Measurements from ENCODE around the gene CSNK2B. TPM values are rescaled to one million over a fixed set of nuclear protein-coding genes. Genes with fewer than 3 reads are reported as not detected.

CSNK2B gene
- total and polyA plus RNA-seq, 9 of the 15 experiments (the other 6 are each of a cell fraction or from before 2014, with no cell fraction given): 120 to 1,126 (median 529) TPM

DNA sequence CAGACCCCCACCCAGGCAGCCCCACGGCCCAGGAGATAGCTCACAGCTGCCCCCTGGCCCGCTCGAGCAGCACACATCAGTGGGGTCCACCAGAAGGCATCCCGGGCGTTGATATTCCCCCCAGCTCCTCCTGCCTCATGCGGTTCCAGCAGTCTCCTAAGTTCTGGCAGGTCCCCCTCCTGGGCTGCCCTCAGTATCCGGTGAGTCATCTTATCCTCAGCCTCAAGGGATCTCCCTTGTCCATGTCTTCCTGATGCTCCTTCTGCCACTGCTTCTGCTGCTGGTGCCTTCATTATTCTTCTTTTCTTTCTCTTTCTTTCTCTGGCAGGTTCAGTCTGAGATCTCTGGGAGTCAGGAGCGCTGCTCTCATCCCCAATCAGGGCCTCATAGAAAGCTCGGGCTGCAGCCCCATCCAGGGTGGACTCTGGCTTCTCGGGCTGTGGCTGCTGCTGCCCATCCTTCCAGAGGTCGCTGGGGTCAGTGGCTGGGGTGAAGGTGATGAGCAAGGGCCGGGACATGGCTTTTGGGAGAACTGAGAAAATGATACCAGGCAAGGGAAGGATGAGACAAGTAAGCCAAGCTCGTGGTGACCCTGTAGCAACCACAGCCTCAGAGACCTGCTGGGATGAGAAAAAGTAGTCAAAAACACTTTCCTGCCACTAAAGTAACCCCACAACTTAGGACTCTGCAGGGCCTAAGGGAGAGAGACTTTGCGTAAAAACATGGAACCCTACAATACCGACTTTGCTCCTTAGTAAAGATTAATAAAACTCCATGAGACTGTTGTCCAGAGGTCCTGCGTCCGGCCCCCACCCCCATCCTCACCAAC, 1.7 kb upstream of the CSNK2B start (continued):
- TF ChIP-seq, protein P1, sequence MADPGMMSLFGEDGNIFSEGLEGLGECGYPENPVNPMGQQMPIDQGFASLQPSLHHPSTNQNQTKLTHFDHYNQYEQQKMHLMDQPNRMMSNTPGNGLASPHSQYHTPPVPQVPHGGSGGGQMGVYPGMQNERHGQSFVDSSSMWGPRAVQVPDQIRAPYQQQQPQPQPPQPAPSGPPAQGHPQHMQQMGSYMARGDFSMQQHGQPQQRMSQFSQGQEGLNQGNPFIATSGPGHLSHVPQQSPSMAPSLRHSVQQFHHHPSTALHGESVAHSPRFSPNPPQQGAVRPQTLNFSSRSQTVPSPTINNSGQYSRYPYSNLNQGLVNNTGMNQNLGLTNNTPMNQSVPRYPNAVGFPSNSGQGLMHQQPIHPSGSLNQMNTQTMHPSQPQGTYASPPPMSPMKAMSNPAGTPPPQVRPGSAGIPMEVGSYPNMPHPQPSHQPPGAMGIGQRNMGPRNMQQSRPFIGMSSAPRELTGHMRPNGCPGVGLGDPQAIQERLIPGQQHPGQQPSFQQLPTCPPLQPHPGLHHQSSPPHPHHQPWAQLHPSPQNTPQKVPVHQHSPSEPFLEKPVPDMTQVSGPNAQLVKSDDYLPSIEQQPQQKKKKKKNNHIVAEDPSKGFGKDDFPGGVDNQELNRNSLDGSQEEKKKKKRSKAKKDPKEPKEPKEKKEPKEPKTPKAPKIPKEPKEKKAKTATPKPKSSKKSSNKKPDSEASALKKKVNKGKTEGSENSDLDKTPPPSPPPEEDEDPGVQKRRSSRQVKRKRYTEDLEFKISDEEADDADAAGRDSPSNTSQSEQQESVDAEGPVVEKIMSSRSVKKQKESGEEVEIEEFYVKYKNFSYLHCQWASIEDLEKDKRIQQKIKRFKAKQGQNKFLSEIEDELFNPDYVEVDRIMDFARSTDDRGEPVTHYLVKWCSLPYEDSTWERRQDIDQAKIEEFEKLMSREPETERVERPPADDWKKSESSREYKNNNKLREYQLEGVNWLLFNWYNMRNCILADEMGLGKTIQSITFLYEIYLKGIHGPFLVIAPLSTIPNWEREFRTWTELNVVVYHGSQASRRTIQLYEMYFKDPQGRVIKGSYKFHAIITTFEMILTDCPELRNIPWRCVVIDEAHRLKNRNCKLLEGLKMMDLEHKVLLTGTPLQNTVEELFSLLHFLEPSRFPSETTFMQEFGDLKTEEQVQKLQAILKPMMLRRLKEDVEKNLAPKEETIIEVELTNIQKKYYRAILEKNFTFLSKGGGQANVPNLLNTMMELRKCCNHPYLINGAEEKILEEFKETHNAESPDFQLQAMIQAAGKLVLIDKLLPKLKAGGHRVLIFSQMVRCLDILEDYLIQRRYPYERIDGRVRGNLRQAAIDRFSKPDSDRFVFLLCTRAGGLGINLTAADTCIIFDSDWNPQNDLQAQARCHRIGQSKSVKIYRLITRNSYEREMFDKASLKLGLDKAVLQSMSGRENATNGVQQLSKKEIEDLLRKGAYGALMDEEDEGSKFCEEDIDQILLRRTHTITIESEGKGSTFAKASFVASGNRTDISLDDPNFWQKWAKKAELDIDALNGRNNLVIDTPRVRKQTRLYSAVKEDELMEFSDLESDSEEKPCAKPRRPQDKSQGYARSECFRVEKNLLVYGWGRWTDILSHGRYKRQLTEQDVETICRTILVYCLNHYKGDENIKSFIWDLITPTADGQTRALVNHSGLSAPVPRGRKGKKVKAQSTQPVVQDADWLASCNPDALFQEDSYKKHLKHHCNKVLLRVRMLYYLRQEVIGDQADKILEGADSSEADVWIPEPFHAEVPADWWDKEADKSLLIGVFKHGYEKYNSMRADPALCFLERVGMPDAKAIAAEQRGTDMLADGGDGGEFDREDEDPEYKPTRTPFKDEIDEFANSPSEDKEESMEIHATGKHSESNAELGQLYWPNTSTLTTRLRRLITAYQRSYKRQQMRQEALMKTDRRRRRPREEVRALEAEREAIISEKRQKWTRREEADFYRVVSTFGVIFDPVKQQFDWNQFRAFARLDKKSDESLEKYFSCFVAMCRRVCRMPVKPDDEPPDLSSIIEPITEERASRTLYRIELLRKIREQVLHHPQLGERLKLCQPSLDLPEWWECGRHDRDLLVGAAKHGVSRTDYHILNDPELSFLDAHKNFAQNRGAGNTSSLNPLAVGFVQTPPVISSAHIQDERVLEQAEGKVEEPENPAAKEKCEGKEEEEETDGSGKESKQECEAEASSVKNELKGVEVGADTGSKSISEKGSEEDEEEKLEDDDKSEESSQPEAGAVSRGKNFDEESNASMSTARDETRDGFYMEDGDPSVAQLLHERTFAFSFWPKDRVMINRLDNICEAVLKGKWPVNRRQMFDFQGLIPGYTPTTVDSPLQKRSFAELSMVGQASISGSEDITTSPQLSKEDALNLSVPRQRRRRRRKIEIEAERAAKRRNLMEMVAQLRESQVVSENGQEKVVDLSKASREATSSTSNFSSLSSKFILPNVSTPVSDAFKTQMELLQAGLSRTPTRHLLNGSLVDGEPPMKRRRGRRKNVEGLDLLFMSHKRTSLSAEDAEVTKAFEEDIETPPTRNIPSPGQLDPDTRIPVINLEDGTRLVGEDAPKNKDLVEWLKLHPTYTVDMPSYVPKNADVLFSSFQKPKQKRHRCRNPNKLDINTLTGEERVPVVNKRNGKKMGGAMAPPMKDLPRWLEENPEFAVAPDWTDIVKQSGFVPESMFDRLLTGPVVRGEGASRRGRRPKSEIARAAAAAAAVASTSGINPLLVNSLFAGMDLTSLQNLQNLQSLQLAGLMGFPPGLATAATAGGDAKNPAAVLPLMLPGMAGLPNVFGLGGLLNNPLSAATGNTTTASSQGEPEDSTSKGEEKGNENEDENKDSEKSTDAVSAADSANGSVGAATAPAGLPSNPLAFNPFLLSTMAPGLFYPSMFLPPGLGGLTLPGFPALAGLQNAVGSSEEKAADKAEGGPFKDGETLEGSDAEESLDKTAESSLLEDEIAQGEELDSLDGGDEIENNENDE (IDR thresholded peaks at IDR 0.05; ENCODE audit: low read depth, low read length): no peak
- TF ChIP-seq DNMT1 (IDR thresholded peaks at IDR 0.05): 0 out of 2 replicates have a peak, but pooled peaks have one; percentile 25
- TF ChIP-seq KLF6 (CRISPR knock-in tag; IDR thresholded peaks at IDR 0.05; ENCODE audit: borderline replicate concordance): no peak; the same call in 1 of the 2 replicates
- no peak; the same call in 1 of the 2 replicates for TF ChIP-seq PHB2 (IDR thresholded peaks at IDR 0.05; ENCODE audit: low read depth)
- TF ChIP-seq FIP1L1 (IDR thresholded peaks at IDR 0.05; ENCODE audit: low read depth, low read length, poor library complexity, severe bottlenecking): no peak
- TF ChIP-seq, protein P2, sequence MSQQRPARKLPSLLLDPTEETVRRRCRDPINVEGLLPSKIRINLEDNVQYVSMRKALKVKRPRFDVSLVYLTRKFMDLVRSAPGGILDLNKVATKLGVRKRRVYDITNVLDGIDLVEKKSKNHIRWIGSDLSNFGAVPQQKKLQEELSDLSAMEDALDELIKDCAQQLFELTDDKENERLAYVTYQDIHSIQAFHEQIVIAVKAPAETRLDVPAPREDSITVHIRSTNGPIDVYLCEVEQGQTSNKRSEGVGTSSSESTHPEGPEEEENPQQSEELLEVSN (IDR thresholded peaks at IDR 0.05; ENCODE audit: borderline replicate concordance in 1 of 2, extremely low read depth in 1 of 2, insufficient read depth in 1 of 2, insufficient read length in 1 of 2, low read depth in 1 of 2, low read length in 1 of 2, poor library complexity in 1 of 2, severe bottlenecking in 1 of 2): peak; percentile 32 to 79
- TF ChIP-seq RUNX1 (IDR thresholded peaks at IDR 0.05; ENCODE audit: low read depth): no peak
- TF ChIP-seq, protein P3, sequence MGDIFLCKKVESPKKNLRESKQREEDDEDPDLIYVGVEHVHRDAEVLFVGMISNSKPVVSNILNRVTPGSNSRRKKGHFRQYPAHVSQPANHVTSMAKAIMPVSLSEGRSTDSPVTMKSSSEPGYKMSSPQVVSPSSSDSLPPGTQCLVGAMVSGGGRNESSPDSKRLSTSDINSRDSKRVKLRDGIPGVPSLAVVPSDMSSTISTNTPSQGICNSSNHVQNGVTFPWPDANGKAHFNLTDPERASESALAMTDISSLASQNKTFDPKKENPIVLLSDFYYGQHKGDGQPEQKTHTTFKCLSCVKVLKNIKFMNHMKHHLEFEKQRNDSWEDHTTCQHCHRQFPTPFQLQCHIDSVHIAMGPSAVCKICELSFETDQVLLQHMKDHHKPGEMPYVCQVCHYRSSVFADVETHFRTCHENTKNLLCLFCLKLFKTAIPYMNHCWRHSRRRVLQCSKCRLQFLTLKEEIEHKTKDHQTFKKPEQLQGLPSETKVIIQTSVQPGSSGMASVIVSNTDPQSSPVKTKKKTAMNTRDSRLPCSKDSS (IDR thresholded peaks at IDR 0.05; ENCODE audit: low read depth, partially characterized antibody): no peak
- TF ChIP-seq ATF1 (CRISPR knock-in tag; IDR thresholded peaks at IDR 0.05): no peak
- no peak for TF ChIP-seq ATF1 (tag; IDR thresholded peaks at IDR 0.05)
- TF ChIP-seq ZNF431 (CRISPR knock-in tag; IDR thresholded peaks at IDR 0.05): no peak
- no peak for TF ChIP-seq HNRNPL (IDR thresholded peaks at IDR 0.05; ENCODE audit: low read depth, low read length)
- TF ChIP-seq HDGF (IDR thresholded peaks at IDR 0.05): peak; percentile 98
- no peak for TF ChIP-seq ZC3H11A (IDR thresholded peaks at IDR 0.05; ENCODE audit: low read depth, low read length)
